B cell (primary cell): Measurements from ENCODE around the gene TUT1. TPM values are rescaled to one million over a fixed set of nuclear protein-coding genes. Genes with fewer than 3 reads are reported as not detected.

ENCODE experiments used
- ATAC-seq: fragments of 200-7000 bp; cut with Tn5 transposase; one replicate; pipeline ENCODE4 v1.10.0; 2021; ENCODE audit warnings: low read depth, mild to moderate bottlenecking, moderate number of reproducible peaks, moderate library complexity
- CTCF ChIA-PET: fragments of 350-600 bp; sonication (Branson Sonifier 250); formaldehyde crosslinking; loops from one replicate; lab custom pipeline; 2021; ENCODE audit warnings: antibody characterized with exemption, inconsistent platforms; lab: Charles Lee
- POLR2A ChIA-PET: fragments of 350-600 bp; sonication (Branson Sonifier 250); formaldehyde crosslinking; loops from one replicate; lab custom pipeline; 2021; ENCODE audit warnings: antibody characterized with exemption; lab: Charles Lee
- DNase-seq: peaks from one replicate; pipeline ENCODE4 v3.0.0; 2013
- H2AFZ ChIP-seq: 2 replicates; pipeline ENCODE4 v1.6.1; 2012; ENCODE audit warnings: mild to moderate bottlenecking, low read depth, low read length; ENCODE audit not compliant: insufficient read depth, poor library complexity, severe bottlenecking
- H3K27ac ChIP-seq, 2 donors: 1 replicate in 1 of 2; 2 replicates in 1 of 2; pipeline ENCODE4 v1.5.1; 2012 to 2013; ENCODE audit warnings: low read length in 2 of 2, mild to moderate bottlenecking in 2 of 2, moderate library complexity in 1 of 2
- H3K27me3 ChIP-seq, 4 experiments: fragments of 200-600 bp in 1 of 4; sonication (generic) in 1 of 4; replicated peaks in 1 of 4; 1 replicate in 2 of 4; 2 replicates in 2 of 4; pipeline versions ENCODE4 v1.6.1 to v1.7.0; 2013 to 2016; ENCODE audit warnings: low read length in 3 of 4, mild to moderate bottlenecking in 2 of 4, mixed read lengths in 1 of 4, moderate library complexity in 1 of 4; ENCODE audit not compliant: insufficient read depth in 4 of 4, control insufficient read depth in 3 of 4; ENCODE audit errors: control extremely low read depth in 1 of 4
- H3K36me3 ChIP-seq, 2 experiments: replicated peaks in 1 of 2; 1 replicate in 1 of 2; 2 replicates in 1 of 2; pipeline versions ENCODE4 v1.6.1 to v1.7.1; 2013; ENCODE audit warnings: low read length in 1 of 2; ENCODE audit not compliant: insufficient read depth in 2 of 2, control insufficient read depth in 1 of 2; ENCODE audit errors: control extremely low read depth in 1 of 2, extremely low read depth in 1 of 2
- H3K4me1 ChIP-seq, 2 donors: fragments of 200-600 bp in 1 of 2; sonication (generic) in 1 of 2; 1 replicate in 1 of 2; 2 replicates in 1 of 2; pipeline versions ENCODE4 v1.5.1 to v1.6.1; 2013 to 2017; ENCODE audit warnings: low read length in 2 of 2; ENCODE audit not compliant: control insufficient read depth in 2 of 2, insufficient read depth in 2 of 2
- H3K4me2 ChIP-seq: replicated peaks from 2 replicates; pipeline ENCODE3; 2012; ENCODE audit warnings: mild to moderate bottlenecking, low read depth, low read length; ENCODE audit not compliant: poor library complexity, severe bottlenecking
- H3K4me3 ChIP-seq, 5 experiments: fragments of 200-600 bp in 1 of 5; sonication (generic) in 1 of 5; 1 replicate in 3 of 5; 2 replicates in 2 of 5; pipeline versions ENCODE4 v1.5.1 to v1.7.0; 2011 to 2016; ENCODE audit warnings: low read length in 4 of 5, mild to moderate bottlenecking in 4 of 5, low read depth in 2 of 5, control low read depth in 1 of 5, moderate library complexity in 1 of 5; ENCODE audit not compliant: insufficient read depth in 1 of 5; ENCODE audit errors: control extremely low read depth in 1 of 5, extremely low read depth in 1 of 5
- H3K79me2 ChIP-seq: fragments of 200-600 bp; sonication (generic); one replicate; pipeline ENCODE4 v1.6.0; 2016; ENCODE audit warnings: low read length; ENCODE audit not compliant: control insufficient read depth, insufficient read depth
- H3K9ac ChIP-seq: fragments of 200-600 bp; sonication (generic); 2 replicates; pipeline ENCODE4 v1.6.1; 2017; ENCODE audit warnings: mild to moderate bottlenecking, low read length, moderate library complexity
- H3K9me3 ChIP-seq, 3 donors: one replicate each; pipeline versions ENCODE4 v1.6.1 to v1.7.1; 2013; ENCODE audit warnings: low read length in 2 of 3; ENCODE audit not compliant: control insufficient read depth in 2 of 3, insufficient read depth in 1 of 3; ENCODE audit errors: control extremely low read depth in 1 of 3
- H4K20me1 ChIP-seq: 2 replicates; pipeline ENCODE4 v1.6.0; 2012; ENCODE audit warnings: mild to moderate bottlenecking, low read length; ENCODE audit not compliant: insufficient read depth, control insufficient read depth, poor library complexity, severe bottlenecking
- H3K27ac Mint-ChIP-seq: one replicate; pipeline ENCODE4 v1.8.0; 2021; ENCODE audit warnings: mixed read lengths
- H3K27me3 Mint-ChIP-seq: one replicate; pipeline ENCODE4 v1.8.0; 2021; ENCODE audit warnings: mixed read lengths
- H3K4me1 Mint-ChIP-seq: one replicate; pipeline ENCODE4 v1.8.0; 2021; ENCODE audit warnings: mixed read lengths
- H3K4me3 Mint-ChIP-seq: one replicate; pipeline ENCODE4 v1.8.0; 2021; ENCODE audit warnings: mixed read lengths
- H3K9me3 Mint-ChIP-seq: one replicate; pipeline ENCODE4 v1.8.0; 2022; ENCODE audit warnings: mixed read lengths; ENCODE audit not compliant: insufficient read depth
- CTCF ChIP-seq: fragments of 200-600 bp; IDR thresholded peaks from one replicate; pipeline ENCODE4 v1.8.0; 2022; ENCODE audit warnings: antibody characterized with exemption, mild to moderate bottlenecking
- EZH2 ChIP-seq: IDR thresholded peaks from 2 replicates; pipeline ENCODE4 v1.6.1; 2012; ENCODE audit warnings: borderline replicate concordance, low read depth, mild to moderate bottlenecking, moderate library complexity, low read length; ENCODE audit not compliant: insufficient read depth, poor library complexity, severe bottlenecking
- WGBS: methylation state at CpG from one replicate; pipeline ENCODE4 v1.1.5; 2013; ENCODE audit warnings: missing lambda C conversion rate; ENCODE audit not compliant: insufficient coverage; 5-methylcytosine and 5-hydroxymethylcytosine counted together
- intact Hi-C: fragments of 100-400 bp; cut with micrococcal nuclease; formaldehyde crosslinking; loops from one replicate; pipeline ENCODE4 v1.10.0; 2022
- polyA plus RNA-seq: library from polyadenylated mRNA; depleted of rRNA; stranded (reverse); fragments of >200 nt; gene quantifications from 2 replicates; pipeline ENCODE4 v1.2.3, GENCODE V29; 2012
- total RNA-seq, 2 donors: library from RNA; stranded (reverse); fragments of 120-200 nt in 1 of 2; gene quantifications; 1 replicate in 1 of 2; 2 replicates in 1 of 2; pipeline versions ENCODE4 v1.2.3 to v1.2.4, GENCODE V29; 2013 to 2022

Gene TUT1
- total and polyA plus RNA-seq, 2 donors (not counting 1 experiment from before 2014, with no cell fraction given), result 31.1 to 47.7 TPM

- Histone ChIP-seq H3K79me2 (peaks cover 17% of the 10 kb centered on the region), H4K20me1 (no peaks in the 10 kb centered on the region), H3K36me3 (peaks cover 4 to 50% of the 10 kb centered on the region in 2 experiments), H3K9me3 (peaks cover 0 to 3% (median 0%) of the 10 kb centered on the region in 3 donors), H2AFZ (no peak overlapping the region), H3K4me2 (no peak overlapping the region), H3K9ac (no peak overlapping the region), H3K4me3 (no peak overlapping the region), H3K27me3 (no peaks in the 10 kb centered on the region), H3K27ac (no peak overlapping the region), H3K4me1 (peaks cover 37 to 49% of the 10 kb centered on the region in 2 donors)
- ChIA-PET POLR2A (no interaction called here), CTCF (interaction anchor here (1.0 to 5.1 kb wide), 6 partner anchors 14 to 101 kb away, joined by 3 to 41 read pairs (median 4); partner anchors contain the start of gene EML3)
- 96% methylated on average over 4 of the region's 8 CpGs for WGBS
- no peaks in the 10 kb centered on the region for H3K9me3 Mint-ChIP-seq
- no peak overlapping the region for H3K4me3 Mint-ChIP-seq
- DNase-seq (no peak), ATAC-seq (no peak)
- H3K4me1 Mint-ChIP-seq, result peaks cover 57% of the 10 kb centered on the region
- TF ChIP-seq CTCF (no peak), EZH2 (no peak)
- intact Hi-C loops, result no loop called here
- H3K27ac Mint-ChIP-seq, result peak overlapping the region; percentile 50
- H3K27me3 Mint-ChIP-seq, result no peaks in the 10 kb centered on the region
Measured at GRCh38 chr11:62595124-62595523, 3.8 kb upstream of the TUT1 start.

GRCh38 chr11:62593434-62594044 lies 2.2 kb upstream of the TUT1 start:
- no peak overlapping the region for H2AFZ ChIP-seq
- no peak overlapping the region for H3K4me3 ChIP-seq
- H4K20me1 ChIP-seq, result no peaks in the 10 kb centered on the region
- WGBS, result 59% methylated on average over 12 of the region's 13 CpGs
- H3K36me3 ChIP-seq, result peaks cover 4 to 52% of the 10 kb centered on the region in 2 experiments
- H3K9me3 ChIP-seq, result no peaks in the 10 kb centered on the region
- ATAC-seq, result no peak
- TF ChIP-seq EZH2, result no peak
- TF ChIP-seq CTCF, result peak; percentile 52
- CTCF ChIA-PET, result interaction anchor here (0.6 to 5.1 kb wide), 18 partner anchors 8 to 174 kb away, joined by 3 to 47 read pairs (median 6); partner anchors contain the start of genes B3GAT3, C11orf98, CSKMT and EEF1G
- Mint-ChIP-seq H3K9me3 (no peaks in the 10 kb centered on the region), H3K4me3 (peak overlapping the region; percentile 72), H3K4me1 (peaks cover 48% of the 10 kb centered on the region), H3K27ac (peak overlapping the region; percentile 91), H3K27me3 (no peaks in the 10 kb centered on the region)
- H3K4me1 ChIP-seq, result peaks cover 27 to 39% of the 10 kb centered on the region in 2 donors
- DNase-seq, result peak; percentile 77
- no peak overlapping the region for H3K4me2 ChIP-seq
- H3K79me2 ChIP-seq, result peaks cover 25% of the 10 kb centered on the region
- H3K27me3 ChIP-seq, result no peaks in the 10 kb centered on the region
- H3K9ac ChIP-seq, result no peak overlapping the region
- intact Hi-C loops, result loop anchor here (5.0 kb wide), 6 partner anchors 51 to 289 kb away; partner anchors contain the start of genes BSCL2, GNG3, SLC3A2 and TAF6L
- POLR2A ChIA-PET, result interaction anchor here (0.6 to 3.2 kb wide), 8 partner anchors 8 to 159 kb away, joined by 3 to 63 read pairs (median 13); partner anchors contain the start of genes C11orf98, CSKMT, EEF1G and MTA2
- H3K27ac ChIP-seq, result no peak overlapping the region
